ENCODE results near the gene GLMP.

Gene GLMP

DNA sequence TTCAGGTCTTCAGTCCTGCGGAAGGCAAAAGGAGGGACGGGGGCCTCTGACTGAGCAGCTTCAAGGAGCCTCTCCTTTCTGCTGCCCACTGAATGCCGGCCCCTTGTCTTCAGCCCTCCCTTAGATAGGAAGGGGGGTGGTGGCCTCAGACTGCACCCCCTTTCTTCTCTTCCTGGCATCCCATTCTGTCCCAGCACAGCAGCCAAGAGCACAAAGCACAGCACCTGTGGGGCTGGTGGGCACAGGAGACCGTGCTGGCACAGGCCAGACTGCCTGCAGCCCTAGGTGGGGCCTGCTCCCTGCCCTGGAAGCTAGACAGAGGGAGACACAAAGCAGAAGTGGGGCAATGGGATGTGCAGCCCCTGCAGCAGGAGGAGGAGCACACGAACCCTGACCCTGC, 45.9 kb downstream of the GLMP start:
- DNase-seq (ENCODE audit: low read depth in 2 of 2), result no peak

DNA sequence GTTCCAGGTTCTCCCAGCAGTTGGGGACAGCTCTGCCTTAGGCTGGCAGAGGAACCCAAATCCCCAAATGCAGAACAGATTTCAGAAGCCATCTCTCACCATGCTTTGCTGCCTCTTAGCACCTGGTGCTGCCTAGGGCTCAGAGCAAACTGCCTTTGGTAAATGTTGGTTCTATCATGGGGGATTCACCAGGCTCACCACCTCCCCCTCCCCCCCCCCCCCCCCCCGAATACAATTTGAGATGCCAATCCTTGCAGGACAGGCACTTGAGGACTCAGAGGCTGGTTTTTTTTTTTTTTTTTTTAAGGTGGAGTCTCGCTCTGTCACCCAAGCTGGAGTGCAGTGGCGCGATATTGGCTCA, 47.2 kb downstream of the GLMP start:
- no peak for DNase-seq (ENCODE audit: low read depth in 2 of 2)

DNA sequence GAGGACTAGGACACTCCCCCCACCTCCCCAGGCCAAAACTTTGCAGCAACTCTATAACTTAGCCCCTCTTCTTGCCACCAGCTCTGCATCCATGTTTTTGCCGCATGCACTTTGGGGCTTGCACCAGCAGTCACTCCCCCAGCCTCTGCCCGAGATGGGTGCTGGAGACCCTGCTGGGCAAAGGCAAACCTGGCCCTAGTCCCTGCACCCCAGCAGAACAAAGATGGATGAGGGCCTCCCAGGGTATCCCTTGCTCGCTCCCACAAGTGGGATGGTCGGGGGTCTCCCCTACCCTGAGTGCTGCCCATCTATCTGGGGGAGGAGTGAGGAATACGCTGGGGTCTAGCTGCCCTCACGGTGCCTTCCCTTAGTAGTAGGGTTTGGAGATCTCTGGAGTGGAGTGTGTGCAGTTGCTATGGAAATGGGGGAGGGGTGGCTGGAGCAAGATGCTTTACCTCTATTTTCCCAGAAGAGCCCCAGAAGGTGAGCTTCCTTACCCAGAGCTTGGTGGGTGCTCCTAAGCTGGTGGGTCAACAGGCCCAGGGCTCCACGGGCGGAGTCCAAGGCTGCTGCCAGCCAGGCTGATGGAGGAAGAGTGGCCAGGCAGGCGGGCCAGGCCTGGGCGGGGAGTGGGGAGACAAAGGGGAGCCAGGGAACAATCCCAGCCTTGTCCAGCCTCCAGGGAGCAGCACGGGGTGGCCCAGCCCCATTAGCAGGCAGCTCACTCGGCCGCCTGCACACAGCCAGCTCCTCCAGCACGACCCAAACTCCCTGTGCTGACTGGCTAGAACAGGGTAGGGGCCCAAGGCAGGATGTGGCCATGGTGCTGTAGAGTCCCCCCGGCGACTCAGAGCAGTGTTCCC, 47.8 kb downstream of the GLMP start, which contains the start of gene PAQR6:
Gene PAQR6, minus strand, starts transcription at position 597 of the 863 bp plus-strand sequence. CDS start 1,325 bp downstream, outside the sequence.
- DNase-seq (ENCODE audit: low read depth in 2 of 2), result no peak

DNA sequence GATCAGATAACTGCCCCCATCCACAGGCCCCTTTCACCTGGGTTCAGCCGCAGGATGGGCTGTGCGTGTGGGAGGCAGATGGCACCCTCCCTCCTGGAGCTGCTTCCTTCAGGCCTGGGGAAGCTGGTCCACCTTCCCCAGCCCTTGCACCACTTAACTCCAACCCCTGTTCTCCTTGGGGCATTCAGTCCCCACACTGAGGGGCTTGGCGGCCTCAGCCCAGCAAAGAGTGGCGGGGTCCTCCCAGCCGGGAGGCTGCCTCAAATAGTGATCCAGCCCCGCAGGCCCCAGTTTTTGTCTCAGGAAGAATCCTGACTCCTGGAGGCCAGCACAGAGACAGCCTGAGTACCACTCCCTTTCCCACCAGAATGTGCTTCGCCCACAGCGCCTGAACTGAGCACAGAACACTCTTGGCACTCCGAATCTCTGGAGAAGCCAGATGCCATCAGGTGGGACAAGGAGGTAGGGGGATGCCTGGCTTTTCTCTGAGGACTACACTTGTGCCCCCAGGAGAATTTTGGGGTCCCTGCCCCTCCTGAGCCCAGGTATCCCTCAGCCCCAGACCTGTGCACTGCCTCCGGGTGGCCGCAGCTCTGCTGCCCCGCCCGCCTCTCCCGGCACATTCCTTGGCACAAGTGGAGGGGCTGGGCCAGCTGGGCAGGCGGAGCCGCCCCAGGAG, 48.6 kb downstream of the GLMP start:
- no peak for DNase-seq (ENCODE audit: low read depth in 2 of 2)

- no peak for DNase-seq (ENCODE audit: low read depth in 2 of 2)
These were observed 49.2 kb downstream of the GLMP start for GRCh38 chr1:156246241-156246780.

DNA sequence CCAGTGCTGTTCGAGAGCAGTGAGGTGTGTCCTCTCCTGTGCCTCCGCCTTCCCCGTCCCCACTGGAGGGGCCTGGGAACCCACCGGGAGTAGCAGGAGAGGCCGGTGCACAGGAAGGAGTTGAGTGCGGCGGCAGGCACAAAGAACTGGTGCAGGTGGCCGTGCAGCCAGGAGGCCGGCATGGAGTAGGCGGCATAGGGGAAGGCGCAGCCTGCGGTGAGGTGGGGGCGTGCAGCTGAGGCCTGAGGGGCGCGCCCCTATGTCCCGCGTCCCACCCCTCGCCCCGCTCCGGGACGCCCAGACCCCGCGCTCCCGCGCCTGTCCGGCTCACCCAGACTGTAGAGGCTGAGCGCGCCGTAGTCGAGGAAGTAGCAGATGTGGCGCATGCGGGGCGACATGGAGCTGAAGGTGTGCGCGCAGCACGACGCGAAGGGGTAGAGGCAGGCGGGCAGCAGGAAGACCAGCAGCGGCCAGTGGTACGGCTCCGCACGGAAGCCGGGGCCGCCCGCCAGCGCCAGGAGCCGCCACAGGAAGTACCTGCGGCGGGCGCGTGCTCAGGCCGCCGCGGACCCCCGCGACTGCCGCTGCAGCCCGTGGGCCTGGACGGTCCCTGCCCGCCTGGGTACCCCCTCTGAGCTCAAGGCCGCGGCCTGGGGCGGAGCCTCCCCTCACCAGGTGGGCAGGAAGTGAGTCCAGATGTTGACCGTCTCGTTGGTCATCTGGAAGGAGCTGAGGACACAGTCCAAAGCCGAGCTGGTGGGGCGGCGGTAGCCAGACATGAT, 49.8 kb downstream of the GLMP start:
- DNase-seq (ENCODE audit: low read depth in 2 of 2), result no peak

DNA sequence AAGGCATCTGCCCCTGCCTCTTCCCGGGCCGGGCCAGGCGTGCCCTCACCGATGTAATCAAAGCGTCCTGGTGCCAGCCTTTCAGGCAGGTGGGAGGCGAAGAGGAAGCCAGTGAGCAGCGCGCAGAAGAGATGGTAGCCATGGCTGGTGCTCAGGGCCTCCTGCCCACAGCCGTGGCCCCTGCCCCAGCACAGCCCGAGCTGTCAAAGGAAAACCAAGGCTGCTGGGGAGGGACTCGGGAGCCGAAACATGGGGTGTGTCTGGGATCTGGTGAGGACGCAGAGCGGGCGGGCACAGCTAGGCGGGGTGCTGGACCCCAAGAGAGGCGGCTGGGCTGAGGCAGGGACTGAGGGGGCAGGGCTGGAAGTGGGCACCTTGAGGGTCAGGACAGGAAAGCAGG, 50.8 kb downstream of the GLMP start:
- DNase-seq (ENCODE audit: low read depth in 2 of 2), result no peak

DNA sequence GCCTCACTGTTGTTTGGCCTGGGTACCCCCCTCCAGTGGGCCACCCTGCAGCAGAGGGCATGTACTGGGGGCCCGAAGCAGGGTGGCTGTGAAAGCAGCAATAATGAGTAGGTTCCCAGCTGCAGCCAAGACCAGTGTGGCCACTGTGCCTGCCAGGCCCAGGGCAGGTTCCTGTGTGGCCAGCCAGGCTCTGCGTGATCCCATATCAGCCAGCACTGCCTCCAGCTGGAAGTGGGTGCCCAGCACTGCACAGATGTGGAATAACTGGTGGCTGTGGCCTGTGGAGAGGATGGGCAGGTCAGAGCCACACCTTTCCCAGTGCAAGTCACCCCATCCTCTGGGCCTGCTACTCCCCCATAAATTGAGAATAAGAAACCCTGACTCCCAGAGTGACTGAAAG, 51.4 kb downstream of the GLMP start:
- DNase-seq (ENCODE audit: low read depth in 2 of 2), result no peak

- no peak for DNase-seq (ENCODE audit: low read depth in 2 of 2)
These were observed 52.7 kb downstream of the GLMP start for GRCh38 chr1:156242738-156243137.
